NOMO-1 (cell line): ENCODE measurements around the gene C1GALT1C1.
"Not testable (repeated sequence)": the region's sequence is repeated elsewhere in the genome, so short reads cannot be mapped to it uniquely, and the experiment has no call there.

Experiments
- DNase-seq, 2 experiments: peaks; one replicate each; lab custom pipeline; 2025; ENCODE audit not compliant: unreplicated experiment in 2 of 2; lab: John Stamatoyannopoulos, UW

The C1GALT1C1 gene

DNA sequence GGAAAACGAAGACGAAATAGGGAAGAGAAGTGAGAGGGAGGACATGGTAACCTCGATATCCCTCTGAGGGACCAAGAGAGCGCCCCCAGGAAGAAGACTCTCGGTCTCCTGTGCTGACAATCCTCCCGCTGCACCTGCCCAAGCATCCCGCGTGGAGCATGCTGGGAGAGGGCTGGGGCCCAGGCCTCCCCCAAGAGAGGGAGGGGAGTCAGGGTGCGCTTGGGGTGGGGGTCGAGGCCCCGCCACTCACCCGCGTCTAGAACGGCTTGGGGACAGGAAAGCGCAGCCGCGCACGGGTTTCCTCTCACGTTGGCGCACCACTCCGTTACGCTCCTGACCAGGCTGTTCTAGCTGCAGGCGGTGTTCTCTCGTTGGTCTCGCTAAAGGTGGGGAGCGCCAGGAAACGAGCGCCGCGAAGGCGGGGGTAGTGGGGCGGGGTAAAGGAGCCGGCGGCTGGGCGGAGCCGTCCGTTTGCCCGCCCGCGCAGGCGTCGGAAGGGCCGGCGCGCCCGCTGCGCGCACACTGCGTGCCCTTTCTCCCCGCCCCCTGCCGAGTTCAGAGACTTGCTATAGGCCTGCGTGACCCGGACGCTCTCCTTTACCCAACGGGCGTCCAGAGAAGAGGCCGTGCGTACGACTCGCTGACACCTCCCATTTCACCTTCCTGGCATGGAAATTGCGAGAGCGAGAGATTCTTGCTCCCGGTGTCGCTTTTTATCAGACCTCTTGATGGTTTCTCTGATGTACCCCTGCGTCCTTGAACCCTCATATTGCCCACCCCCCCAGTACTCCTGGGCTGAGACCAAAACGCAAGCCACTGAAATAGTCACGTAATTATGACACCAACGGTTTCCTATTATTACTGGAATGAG, at the start of gene C1GALT1C1:
Gene C1GALT1C1, minus strand, starts transcription at position 388 of the 871 bp plus-strand sequence. CDS start 2,888 bp downstream, outside the sequence.
- DNase-seq: peak; percentile 88 to 89

- no peak for DNase-seq
Observed at GRCh38 chrX:120677004-120677652, 47.3 kb upstream of the C1GALT1C1 start.

GRCh38 chrX:120672841-120673530, 43.1 kb upstream of the C1GALT1C1 start:
- DNase-seq: no peak

GRCh38 chrX:120672389-120672788, 42.5 kb upstream of the C1GALT1C1 start:
- no peak for DNase-seq

DNA sequence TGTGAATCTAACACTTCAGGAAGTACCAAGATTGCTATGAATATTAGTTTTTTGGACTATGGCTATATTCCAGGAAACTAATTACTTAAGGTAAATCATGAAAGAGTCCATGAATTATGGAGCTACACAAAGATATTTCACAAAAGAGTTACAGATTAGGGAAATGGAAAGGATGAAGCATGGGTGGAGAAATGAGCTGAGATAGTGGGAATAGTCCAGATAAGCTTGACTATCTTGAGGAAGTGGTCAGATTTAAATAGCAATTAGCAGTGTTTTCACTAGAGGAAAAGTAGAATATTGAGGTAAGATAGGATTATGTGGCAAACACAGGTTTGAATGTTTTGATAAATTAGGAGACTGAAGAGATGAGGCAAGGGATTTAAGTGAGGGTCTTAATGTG, 42.1 kb upstream of the C1GALT1C1 start:
- DNase-seq: peak in 1 of 2 experiments; percentile 3

- no peak for DNase-seq
Observed at GRCh38 chrX:120668357-120668756, 38.5 kb upstream of the C1GALT1C1 start.

- DNase-seq: not testable (repeated sequence)
Observed at GRCh38 chrX:120664535-120664934, 34.7 kb upstream of the C1GALT1C1 start.

DNA sequence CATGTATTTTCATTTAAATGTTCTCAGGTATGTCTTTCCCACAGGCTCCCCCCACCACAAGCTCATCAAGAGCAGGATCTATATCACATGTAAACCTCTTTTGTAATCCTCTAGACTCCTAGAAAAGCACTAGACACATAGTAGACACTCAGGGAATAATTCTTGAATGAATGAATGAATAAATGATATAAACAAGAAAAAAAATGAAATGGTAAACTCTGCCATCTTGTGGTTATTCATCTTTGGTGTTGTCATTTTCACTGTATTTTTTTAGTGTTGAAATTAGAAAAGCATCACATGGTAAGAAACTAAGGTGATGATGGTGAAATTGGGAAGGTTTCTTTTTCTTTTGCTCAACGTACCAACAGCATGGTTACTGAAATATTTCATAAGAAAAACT, 34.2 kb upstream of the C1GALT1C1 start:
- peak in 1 of 2 experiments; percentile 27 for DNase-seq

DNA sequence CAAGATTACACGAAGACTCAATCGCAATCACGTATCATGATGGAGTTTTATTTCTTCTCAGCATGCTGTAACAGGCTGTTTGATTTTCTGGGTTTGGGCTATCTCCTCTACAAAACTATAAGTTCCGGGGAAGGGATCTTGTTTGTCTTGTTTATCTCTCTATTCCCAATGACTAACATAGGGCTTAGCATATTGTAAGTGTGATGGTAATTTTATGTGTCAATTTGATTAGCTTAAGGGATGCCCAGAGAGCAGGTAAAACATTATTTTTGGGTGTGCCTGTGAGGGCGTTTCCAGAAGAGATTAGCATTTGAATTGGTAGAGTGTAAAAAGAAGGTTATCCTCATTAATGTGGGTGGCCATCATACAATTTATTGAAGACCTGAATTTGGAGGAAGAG, 32.8 kb upstream of the C1GALT1C1 start:
- DNase-seq: no peak

DNA sequence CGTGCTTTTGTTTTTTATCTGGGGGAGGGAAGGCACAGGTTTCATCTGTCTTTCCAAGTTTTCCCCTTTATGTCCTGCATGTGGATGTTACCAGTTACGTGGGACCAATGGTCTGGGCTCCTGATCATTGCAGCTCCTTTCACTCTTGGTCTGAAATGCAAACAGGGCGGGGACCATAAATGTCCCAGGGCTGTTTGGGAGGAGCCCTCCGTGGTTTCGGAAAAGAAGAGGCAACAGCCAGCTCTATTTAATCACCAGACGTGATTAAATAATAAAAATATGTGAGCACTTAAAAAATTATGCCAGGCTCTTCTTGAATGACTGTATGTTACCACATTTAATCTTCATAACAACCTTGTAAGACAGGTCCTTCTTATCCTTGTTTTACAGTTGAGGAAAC, 30.8 kb upstream of the C1GALT1C1 start:
- DNase-seq: no peak

GRCh38 chrX:120653000-120653399, 23.1 kb upstream of the C1GALT1C1 start:
- no peak for DNase-seq

GRCh38 chrX:120652256-120652655, 22.4 kb upstream of the C1GALT1C1 start:
- not testable (repeated sequence) for DNase-seq

GRCh38 chrX:120647127-120647526, 17.3 kb upstream of the C1GALT1C1 start:
- DNase-seq: no peak

GRCh38 chrX:120642871-120643270, 13.0 kb upstream of the C1GALT1C1 start:
- no peak for DNase-seq

DNA sequence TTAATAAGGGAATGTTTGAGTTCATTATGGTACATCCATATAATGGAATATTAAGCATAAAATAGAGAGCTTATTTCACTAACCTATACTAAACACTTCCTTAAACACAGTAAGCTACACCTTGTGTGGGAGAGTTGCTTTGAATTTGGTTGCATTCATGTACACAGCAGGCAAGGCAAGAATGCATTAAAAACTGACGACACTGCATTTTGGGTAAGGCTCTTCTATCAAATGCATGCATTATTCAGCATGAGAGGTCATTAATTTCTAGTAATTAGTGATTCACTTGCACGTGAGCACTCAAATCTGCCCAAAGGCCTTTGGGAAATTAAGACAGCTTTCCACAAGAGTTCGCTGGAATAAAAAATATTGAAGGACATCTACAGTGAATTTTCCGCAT, 8.8 kb upstream of the C1GALT1C1 start:
- DNase-seq: no peak

- DNase-seq: no peak
Observed at GRCh38 chrX:120625371-120625770, 4.5 kb downstream of the C1GALT1C1 start.

- DNase-seq: peak; percentile 16 to 71
Observed at GRCh38 chrX:120617996-120618630, 11.7 kb downstream of the C1GALT1C1 start.

GRCh38 chrX:120614816-120615215, 15.0 kb downstream of the C1GALT1C1 start:
- no peak for DNase-seq

GRCh38 chrX:120612086-120612485, 17.8 kb downstream of the C1GALT1C1 start:
- DNase-seq: no peak

- DNase-seq: peak; percentile 18 to 26
Observed at GRCh38 chrX:120604361-120604782, 25.5 kb downstream of the C1GALT1C1 start.
